ENCODE data around the gene NOS1AP. TPM values are rescaled to one million over a fixed set of nuclear protein-coding genes. Genes with fewer than 3 reads are reported as not detected.

The NOS1AP gene
- total and polyA plus RNA-seq, 9 of the 15 experiments (the other 6 are each of a cell fraction or from before 2014, with no cell fraction given), result 0.07 to 1.5 (median 0.22) TPM

GRCh38 chr1:162342452-162342983, 273.0 kb downstream of the NOS1AP start (continued):
- TF ChIP-seq CREB5 (CRISPR knock-in tag; IDR thresholded peaks at IDR 0.05) (no peak), NR1H2 (CRISPR knock-in tag; IDR thresholded peaks at IDR 0.05) (no peak), MCM2 (IDR thresholded peaks at IDR 0.05; ENCODE audit: low read depth) (no peak), XRCC5 (IDR thresholded peaks at IDR 0.05; ENCODE audit: low read depth, low read length) (no peak), PTRF (tag; IDR thresholded peaks at IDR 0.05) (no peak), KLF16 (IDR thresholded peaks at IDR 0.05) (no peak), MNT (conservative IDR thresholded peaks at IDR 0.05) (no peak)

GRCh38 chr1:162343470-162343869, 274.0 kb downstream of the NOS1AP start:
- Histone ChIP-seq H3K4me3 (no peak overlapping the region), H4K20me1 (replicated peaks; ENCODE audit: control insufficient read depth, insufficient read depth, low read length) (no peaks in the 10 kb centered on the region), H3K4me1 (replicated peaks in 1 of 2; ENCODE audit: control insufficient read depth in 2 of 2, insufficient read depth in 2 of 2, low read length in 2 of 2) (no peaks in the 10 kb centered on the region; a peak in 1 of 5 replicates), H3K9me3 (replicated peaks; ENCODE audit: control insufficient read depth, insufficient read depth, low read depth, low read length) (no peaks in the 10 kb centered on the region), H2AFZ (ENCODE audit: low read depth, low read length) (peak overlapping the region; percentile 58), H3K9me1 (ENCODE audit: control insufficient read depth, insufficient read depth, low read length) (no peaks in the 10 kb centered on the region), H3K79me2 (ENCODE audit: control insufficient read depth, insufficient read depth, low read length) (no peaks in the 10 kb centered on the region), H3K27me3 (ENCODE audit: control insufficient read depth in 2 of 2, insufficient read depth in 2 of 2, low read length in 2 of 2) (no peaks in the 10 kb centered on the region), H3K27ac (ENCODE audit: extremely low read depth, low read depth, low read length) (no peak overlapping the region), H3K9ac (ENCODE audit: insufficient read depth in 1 of 2, low read depth in 2 of 2, low read length in 2 of 2) (0 out of 4 replicates have a peak overlapping the region, but pooled peaks of 1 of the 2 experiments have one; percentile 18), H3K4me2 (ENCODE audit: insufficient read depth, low read length) (no peak overlapping the region), H3K36me3 (ENCODE audit: control insufficient read depth, insufficient read depth, low read length) (no peaks in the 10 kb centered on the region)
- intact Hi-C loops (cut with micrococcal nuclease) (loop anchor here (5.0 kb wide), 1 partner anchor 51 kb away; no protein-coding TSS in a partner anchor), in situ Hi-C loops (cut with MboI) (no loop called here)
- ChIA-PET POLR2A (interaction anchor here (0.6 to 1.8 kb wide), 3 partner anchors 8 to 17 kb away, joined by 3 to 8 read pairs (median 4); no protein-coding TSS in a partner anchor), CTCF (ENCODE audit: low intra/inter-chr PET ratio) (no interaction called here)
- DNase-seq (ENCODE audit: extremely low read depth in 1 of 4, low spot score in 3 of 4), result no peak
- WGBS (ENCODE audit: insufficient coverage, low coverage, missing lambda C conversion rate), result 50% methylated on average over 2 of the region's 5 CpGs
- TF ChIP-seq MEIS2 (IDR thresholded peaks at IDR 0.05; ENCODE audit: partially characterized antibody) (peak; percentile 38), ZNF23 (CRISPR knock-in tag; IDR thresholded peaks at IDR 0.05) (no peak)
- no TSS peak for BruUV-seq (replicated peaks)
- FAIRE-seq, result no peak
- no peak for ATAC-seq
